HEK293 (cell line): ENCODE measurements around the gene TSPAN14.

Source experiments
- GLI4 ChIP-seq: fragments of 450-650 bp; formaldehyde crosslinking; IDR thresholded peaks from 2 replicates; pipeline ENCODE4 v1.5.1; 2016; ENCODE audit warnings: missing biosample characterization, missing genetic modification characterization
- SALL2 ChIP-seq: fragments of 450-650 bp; formaldehyde crosslinking; IDR thresholded peaks from 2 replicates; pipeline ENCODE4 v1.5.0; 2017; ENCODE audit warnings: missing biosample characterization, mild to moderate bottlenecking, missing genetic modification characterization, borderline replicate concordance
- ZBTB8A ChIP-seq: fragments of 450-650 bp; formaldehyde crosslinking; IDR thresholded peaks from 2 replicates; pipeline ENCODE4 v1.5.1; 2016; ENCODE audit warnings: missing biosample characterization, missing genetic modification characterization
- ZNF114 ChIP-seq: fragments of 450-650 bp; formaldehyde crosslinking; IDR thresholded peaks from 2 replicates; pipeline ENCODE4 v1.5.0; 2017; ENCODE audit warnings: missing biosample characterization, missing genetic modification characterization
- ZNF175 ChIP-seq: fragments of 450-650 bp; formaldehyde crosslinking; IDR thresholded peaks from 2 replicates; pipeline ENCODE4 v1.5.1; 2016; ENCODE audit warnings: missing biosample characterization, missing genetic modification characterization
- ZNF24 ChIP-seq: fragments of 450-650 bp; formaldehyde crosslinking; IDR thresholded peaks from 2 replicates; pipeline ENCODE4 v1.5.1; 2016; ENCODE audit warnings: missing biosample characterization, missing genetic modification characterization
- ZNF274 ChIP-seq, 2 experiments: fragments of 200-500 bp in 1 of 2; fragments of 450-650 bp in 1 of 2; sonication (Bioruptor generic) in 1 of 2; formaldehyde crosslinking in 1 of 2; IDR thresholded peaks; 2 replicates each; pipeline versions ENCODE4 v1.5.1 to v1.6.1; 2014 to 2016; ENCODE audit warnings: borderline replicate concordance in 1 of 2, inconsistent platforms in 1 of 2, low read length in 1 of 2, missing biosample characterization in 1 of 2, missing genetic modification characterization in 1 of 2
- ZNF433 ChIP-seq: fragments of 450-650 bp; formaldehyde crosslinking; IDR thresholded peaks from 2 replicates; pipeline ENCODE4 v1.5.1; 2016; ENCODE audit warnings: missing biosample characterization, missing genetic modification characterization, low read depth
- ZNF600 ChIP-seq: fragments of 450-650 bp; formaldehyde crosslinking; IDR thresholded peaks from 2 replicates; pipeline ENCODE4 v1.5.1; 2016; ENCODE audit warnings: missing biosample characterization, missing genetic modification characterization
- ZNF670 ChIP-seq: fragments of 450-650 bp; formaldehyde crosslinking; IDR thresholded peaks from 2 replicates; pipeline ENCODE4 v1.5.1; 2016; ENCODE audit warnings: missing biosample characterization, missing genetic modification characterization, low read depth
- TF ChIP-seq, protein P1 (sequence below): fragments of 450-650 bp; formaldehyde crosslinking; IDR thresholded peaks from 2 replicates; pipeline ENCODE4 v1.5.1; 2016; ENCODE audit warnings: missing biosample characterization, missing genetic modification characterization
- TF ChIP-seq, protein P2 (sequence below): fragments of 450-650 bp; formaldehyde crosslinking; IDR thresholded peaks from 2 replicates; pipeline ENCODE4 v1.5.1; 2016; ENCODE audit warnings: missing biosample characterization, missing genetic modification characterization

DNA sequence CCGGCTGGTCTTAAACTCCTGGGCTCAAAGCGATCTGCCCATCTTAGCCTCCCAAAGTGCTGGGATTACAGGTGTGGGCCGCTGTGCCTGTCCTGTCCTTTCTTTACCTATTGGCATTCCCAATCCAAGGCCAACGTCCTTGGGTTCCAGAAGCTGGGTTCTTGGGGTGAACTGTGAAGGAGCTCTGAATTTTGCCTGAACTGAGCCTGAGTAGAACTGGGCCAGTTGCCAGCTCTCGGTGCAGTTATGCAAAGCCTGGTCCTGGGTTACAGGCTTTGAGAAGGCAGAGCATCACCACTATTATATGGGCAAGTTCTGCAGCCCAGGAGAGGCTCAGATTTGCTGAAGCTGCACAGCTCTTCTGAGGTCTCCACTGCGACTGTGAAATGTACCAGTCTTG, 59.0 kb downstream of the TSPAN14 start:
- no peak for TF ChIP-seq ZNF433 (tag by site-specific recombination)
- TF ChIP-seq, protein P1, sequence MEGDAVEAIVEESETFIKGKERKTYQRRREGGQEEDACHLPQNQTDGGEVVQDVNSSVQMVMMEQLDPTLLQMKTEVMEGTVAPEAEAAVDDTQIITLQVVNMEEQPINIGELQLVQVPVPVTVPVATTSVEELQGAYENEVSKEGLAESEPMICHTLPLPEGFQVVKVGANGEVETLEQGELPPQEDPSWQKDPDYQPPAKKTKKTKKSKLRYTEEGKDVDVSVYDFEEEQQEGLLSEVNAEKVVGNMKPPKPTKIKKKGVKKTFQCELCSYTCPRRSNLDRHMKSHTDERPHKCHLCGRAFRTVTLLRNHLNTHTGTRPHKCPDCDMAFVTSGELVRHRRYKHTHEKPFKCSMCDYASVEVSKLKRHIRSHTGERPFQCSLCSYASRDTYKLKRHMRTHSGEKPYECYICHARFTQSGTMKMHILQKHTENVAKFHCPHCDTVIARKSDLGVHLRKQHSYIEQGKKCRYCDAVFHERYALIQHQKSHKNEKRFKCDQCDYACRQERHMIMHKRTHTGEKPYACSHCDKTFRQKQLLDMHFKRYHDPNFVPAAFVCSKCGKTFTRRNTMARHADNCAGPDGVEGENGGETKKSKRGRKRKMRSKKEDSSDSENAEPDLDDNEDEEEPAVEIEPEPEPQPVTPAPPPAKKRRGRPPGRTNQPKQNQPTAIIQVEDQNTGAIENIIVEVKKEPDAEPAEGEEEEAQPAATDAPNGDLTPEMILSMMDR (tag by site-specific recombination): no peak
- TF ChIP-seq ZNF24 (tag by site-specific recombination): no peak
- TF ChIP-seq ZNF175 (tag by site-specific recombination): no peak
- TF ChIP-seq ZNF274 (IDR thresholded peaks at IDR 0.05; ENCODE audit: low read length): no peak
- TF ChIP-seq ZNF274 (tag by site-specific recombination; IDR thresholded peaks at IDR 0.05; ENCODE audit: borderline replicate concordance): no peak
- no peak for TF ChIP-seq ZNF670 (tag by site-specific recombination)
- no peak for TF ChIP-seq SALL2 (tag by site-specific recombination)
- no peak for TF ChIP-seq GLI4 (tag by site-specific recombination)
- TF ChIP-seq ZBTB8A (tag by site-specific recombination): no peak
- TF ChIP-seq, protein P2, sequence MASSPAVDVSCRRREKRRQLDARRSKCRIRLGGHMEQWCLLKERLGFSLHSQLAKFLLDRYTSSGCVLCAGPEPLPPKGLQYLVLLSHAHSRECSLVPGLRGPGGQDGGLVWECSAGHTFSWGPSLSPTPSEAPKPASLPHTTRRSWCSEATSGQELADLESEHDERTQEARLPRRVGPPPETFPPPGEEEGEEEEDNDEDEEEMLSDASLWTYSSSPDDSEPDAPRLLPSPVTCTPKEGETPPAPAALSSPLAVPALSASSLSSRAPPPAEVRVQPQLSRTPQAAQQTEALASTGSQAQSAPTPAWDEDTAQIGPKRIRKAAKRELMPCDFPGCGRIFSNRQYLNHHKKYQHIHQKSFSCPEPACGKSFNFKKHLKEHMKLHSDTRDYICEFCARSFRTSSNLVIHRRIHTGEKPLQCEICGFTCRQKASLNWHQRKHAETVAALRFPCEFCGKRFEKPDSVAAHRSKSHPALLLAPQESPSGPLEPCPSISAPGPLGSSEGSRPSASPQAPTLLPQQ (tag by site-specific recombination): no peak
- TF ChIP-seq ZNF600 (tag by site-specific recombination): no peak
- no peak for TF ChIP-seq ZNF114 (tag by site-specific recombination)
